HG02678 (cell line): ENCODE measurements around the gene IGSF9.
"Not testable (repeated sequence)": the region's sequence is repeated elsewhere in the genome, so short reads cannot be mapped to it uniquely, and the experiment has no call there.

Experiments used
- ATAC-seq: cut with Tn5 transposase; IDR thresholded peaks from one replicate; pipeline ENCODE4 v1.9.1; 2021; ENCODE audit warnings: mild to moderate bottlenecking, moderate library complexity; ENCODE audit not compliant: unreplicated experiment

The IGSF9 gene

DNA sequence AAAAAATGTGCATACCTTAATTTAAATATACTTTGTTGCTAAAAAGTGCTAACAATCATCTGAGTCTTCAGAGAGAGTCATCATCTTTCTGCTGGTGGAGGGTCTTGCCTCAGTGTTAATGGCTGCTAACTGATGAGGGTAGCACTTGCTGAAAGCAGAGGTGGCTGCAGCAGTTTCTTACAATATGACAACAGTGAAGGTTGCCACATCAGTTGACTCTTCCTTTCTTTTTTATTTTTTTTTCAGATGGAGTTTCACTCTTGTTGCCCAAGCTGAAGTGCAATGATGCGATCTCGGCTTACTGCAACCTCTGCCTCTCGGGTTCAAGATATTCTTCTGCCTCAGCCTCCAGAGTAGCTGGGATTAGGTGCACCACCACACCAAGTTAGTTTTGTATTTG is 42.9 kb downstream of the IGSF9 start:
- no peak for ATAC-seq

DNA sequence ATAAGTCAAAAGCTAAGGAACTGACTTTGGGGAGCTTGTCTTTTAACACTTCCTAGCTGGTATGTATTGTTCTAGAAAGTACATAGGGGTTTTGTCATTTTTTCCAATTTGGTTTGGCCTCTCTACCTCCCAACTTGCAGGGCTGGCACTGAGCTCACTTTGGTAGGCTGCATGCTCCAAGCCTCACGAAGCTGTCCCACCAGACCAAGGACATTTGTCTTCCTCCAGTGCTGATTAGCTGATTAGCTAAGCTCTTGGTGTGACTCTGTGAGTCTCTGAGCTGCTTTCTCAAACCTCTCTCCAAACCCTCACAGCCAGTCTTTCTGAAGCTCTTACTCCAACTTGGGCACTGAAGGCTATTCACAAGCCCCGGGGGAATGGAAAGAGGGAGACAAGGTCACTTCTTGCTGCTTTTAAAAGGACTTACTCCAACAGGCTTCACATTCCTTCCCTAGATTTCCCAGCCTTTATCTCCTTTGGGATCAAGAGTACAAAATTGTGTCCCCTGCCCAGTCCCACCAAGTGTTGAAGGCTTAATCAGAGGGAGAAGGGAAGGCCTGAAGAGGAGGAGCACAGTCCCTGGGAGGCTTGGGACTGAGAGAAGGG is 44.6 kb downstream of the IGSF9 start:
- ATAC-seq = no peak

DNA sequence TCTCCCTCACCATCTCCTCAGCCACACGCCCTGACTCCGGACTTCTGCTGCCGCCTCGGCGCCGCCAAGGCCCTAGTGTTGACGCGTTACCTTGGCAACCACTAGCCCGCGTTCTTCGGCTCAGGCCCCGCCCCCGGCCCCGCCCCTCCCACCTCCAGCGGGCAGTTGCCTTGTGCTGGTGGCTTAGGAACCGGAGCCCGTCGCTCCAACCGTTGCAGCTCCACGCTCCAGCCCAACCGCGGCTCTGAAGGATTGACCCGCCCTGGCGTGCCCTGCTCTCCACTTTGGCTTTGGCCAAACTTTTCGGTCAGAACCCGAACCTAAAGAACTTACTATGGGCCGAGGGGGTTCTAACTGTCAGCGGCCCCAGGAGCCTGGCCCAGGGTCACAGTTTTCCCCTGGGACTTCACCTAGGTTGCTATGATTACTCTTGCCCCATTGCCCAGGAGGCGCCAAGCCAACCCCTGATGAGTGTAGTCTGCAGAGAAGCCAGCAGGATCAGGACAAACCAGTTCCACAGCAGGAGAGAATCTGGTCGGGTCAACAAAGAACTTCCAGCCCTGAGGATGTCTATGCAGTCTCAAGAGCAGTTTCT is 45.2 kb downstream of the IGSF9 start, which contains the start of gene CFAP45:
CFAP45 (minus strand) TSS at position 80 of the 595 bp plus-strand sequence; CDS start at position 13, 67 bp downstream.
- ATAC-seq = no peak

DNA sequence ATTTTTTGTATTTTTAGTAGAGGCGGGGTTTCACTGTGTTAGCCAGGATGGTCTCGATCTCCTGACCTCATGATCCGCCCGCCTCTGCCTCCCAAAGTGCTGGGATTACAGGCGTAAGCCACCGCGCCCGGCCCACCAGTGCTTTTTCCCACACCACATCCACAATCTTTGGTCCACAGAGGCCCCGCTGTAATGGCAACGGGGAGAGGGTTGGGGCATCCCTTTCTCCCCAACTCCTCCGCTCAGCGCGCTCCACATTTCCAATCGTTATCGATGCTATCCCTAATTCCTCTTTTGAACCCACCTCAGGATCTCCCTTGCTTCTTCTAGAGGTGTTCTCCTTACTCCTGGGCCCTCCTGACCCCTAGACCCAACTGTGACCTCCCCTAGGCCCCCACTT is 45.8 kb downstream of the IGSF9 start:
- ATAC-seq = not testable (repeated sequence)

DNA sequence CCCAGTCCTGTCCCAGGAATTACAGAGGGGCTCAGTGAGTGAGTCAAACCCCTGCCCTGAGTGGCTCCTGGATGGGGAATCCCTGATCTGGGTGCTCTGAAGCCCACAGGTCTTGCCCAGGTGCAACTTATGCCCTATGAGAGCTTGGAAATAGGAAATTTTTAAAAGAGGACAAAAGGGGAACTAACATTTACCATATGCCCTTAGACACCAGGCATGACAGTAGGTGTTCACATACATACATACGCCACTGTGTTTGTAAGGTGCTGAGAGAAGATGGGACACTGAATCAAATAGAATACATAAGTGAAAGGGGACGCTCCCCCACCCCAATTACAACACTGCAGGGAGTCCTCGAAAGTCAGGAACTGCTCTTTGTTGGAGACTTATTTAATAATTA is 46.9 kb downstream of the IGSF9 start:
- ATAC-seq = no peak

DNA sequence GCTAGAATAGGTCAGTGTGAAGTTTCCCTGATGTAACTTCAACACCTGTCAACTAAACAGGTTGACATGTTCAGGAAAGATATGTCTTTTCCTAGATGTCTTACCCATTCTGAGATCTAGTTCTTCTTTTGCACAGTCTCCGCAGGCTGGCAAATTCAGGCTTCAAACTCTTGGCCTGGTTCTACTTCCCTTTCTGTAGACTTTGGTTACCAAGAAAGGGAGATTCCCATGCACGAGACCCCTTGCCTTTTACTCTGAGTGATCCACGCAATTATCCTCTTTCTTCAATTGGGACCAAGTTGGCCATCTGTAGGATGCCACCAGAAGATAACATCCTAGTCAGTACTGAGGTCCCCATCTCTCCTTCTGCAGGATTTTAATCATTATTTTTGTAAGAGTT is 47.5 kb downstream of the IGSF9 start:
- no peak for ATAC-seq

DNA sequence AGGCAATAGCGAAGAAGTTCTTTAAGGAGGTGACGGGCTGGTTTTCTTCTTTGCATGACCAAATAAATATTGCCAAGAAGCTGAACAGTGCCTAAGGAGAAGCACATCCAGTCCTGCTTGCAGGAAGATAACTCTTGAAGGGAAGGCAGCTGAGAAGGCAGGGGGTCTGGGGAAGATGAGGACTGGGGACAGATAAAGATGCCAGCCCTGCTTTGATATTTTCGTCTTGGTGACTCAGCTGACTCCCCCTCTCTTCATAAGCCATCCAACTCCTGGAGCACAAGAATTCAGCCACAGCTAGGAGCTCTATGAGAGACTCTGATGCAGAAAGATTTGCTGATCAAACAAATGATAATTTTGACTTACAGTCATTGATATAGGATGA is 48.9 kb downstream of the IGSF9 start:
- ATAC-seq = no peak

DNA sequence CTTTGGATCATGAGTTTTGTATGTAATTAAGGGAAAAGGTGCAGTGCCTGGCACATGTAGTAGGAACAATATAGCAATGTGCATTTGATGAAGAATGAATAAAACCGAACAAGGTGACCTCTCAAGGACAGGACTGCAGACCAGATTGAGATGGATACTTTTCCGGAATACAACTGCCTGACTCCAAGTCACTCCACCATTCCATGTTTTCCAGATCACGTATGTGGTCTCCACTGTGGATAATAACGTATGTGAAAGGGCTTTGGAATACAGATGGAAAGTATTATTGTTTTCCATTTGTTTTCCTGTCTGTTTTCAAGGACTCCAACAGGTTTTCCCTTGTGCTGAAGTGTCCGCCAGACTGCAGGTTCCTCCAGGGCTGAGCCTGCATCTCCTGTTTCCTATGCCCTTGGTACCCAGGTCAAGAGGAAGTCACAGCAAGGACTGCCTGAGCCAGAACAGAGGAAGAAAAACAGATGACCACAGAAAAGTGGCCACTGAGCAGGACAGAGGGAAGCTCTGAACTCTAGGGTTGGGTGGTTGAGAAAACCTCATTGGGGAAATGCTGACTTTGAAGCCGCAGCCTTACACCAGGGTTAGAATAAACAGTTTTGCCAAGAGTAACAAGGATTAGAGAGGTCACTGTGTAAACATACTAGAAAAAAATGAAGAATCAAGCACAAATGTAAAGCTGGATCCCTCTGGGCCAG is 49.4 kb downstream of the IGSF9 start:
- ATAC-seq = no peak

DNA sequence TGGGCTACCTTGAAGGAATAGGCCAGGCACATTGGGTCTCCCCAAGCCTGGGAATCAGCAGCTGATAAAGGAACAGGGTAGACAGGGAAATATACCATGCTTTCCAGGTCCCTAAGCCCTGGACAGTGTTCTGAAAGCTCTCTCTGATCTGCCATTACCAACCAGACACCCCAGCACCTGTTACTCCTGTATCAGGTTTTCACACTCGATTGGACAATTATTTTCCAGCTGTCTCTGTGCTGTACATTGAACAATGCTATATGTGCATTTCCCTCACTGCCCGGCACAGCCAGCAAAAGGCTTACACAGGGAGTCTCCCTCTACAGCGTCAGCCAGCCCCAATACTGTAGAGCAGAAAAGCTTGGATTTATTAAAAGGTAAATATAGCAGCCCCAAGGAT is 50.1 kb downstream of the IGSF9 start:
- ATAC-seq = no peak

DNA sequence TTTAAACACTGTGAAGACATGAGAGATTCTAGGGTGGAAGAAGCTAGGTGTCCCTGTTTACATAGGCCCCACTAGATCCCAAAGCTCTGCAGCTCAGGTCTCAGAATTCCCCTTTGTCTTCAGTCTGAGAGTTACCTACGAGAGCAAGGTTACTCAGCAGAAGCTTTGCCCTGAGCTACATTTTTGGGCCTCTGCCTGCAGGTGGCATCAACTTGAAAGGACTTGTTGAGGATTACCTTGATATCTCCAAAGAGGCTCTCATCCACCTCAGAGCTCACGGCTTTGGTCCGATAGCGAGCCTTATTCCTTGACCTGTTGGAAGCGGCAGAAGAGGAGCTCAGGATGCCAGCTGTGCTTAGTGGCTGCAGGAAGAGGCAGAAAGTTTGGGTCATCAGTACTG is 52.5 kb downstream of the IGSF9 start:
- ATAC-seq = no peak

DNA sequence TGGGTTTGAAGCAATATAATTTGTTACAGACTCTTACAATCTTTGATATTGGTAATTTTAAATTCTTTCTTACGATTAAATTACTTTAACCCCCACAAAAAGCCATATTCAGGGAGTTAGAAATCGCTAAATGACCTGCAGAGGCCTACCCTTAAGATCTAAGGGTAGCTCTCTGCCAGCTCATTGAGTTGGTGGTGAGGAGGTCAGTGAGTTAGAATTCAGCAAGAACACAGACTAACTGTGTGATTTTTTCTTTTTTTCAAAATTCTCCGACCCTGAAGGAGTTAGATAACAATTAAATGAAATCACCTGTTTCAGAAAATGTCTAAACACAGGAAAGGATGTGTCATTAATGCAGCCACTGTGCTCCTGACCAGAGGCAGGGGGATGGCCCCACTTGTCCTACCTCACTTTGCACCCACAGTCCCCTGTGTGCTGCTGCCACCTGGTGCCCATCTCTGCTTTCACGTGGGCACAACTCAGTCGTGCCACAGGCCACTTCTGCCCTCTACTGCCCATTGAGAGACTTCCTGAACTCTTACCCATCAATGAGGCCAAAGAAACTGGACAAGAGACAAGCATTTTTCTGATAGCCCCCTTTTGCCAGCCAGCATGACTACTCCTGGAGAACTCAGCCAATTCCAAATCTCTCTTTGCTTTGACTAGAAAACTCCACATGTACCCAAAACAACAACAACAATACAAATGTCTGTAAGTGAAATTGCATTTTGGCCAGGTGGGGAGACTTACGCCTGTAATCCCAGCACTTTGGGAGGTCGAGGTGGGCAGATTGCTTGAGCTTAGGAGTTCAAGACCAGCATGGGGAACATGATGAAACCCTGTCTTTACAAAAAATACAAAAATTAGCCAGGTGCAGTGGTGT is 53.9 kb downstream of the IGSF9 start:
- ATAC-seq = peak; percentile 81

DNA sequence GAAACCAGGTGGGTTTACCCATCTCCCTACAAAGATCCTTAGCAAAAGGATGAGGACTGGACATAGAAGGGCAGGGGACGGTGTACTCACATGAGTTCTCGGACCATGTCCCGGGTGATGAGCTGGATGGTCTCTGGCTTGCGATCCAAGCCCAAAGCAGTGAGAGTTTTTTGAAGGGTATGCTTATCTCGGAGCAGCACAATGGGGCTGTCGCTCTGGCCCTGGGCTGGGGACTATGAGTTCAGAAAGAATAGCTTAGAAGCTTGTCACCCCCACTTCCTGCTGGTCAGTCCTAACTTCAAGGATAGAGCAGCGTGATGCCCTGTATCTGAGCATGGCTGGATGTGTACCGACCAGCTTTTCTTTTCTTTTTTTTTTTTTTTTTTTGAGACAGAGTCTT is 55.0 kb downstream of the IGSF9 start:
- no peak for ATAC-seq

DNA sequence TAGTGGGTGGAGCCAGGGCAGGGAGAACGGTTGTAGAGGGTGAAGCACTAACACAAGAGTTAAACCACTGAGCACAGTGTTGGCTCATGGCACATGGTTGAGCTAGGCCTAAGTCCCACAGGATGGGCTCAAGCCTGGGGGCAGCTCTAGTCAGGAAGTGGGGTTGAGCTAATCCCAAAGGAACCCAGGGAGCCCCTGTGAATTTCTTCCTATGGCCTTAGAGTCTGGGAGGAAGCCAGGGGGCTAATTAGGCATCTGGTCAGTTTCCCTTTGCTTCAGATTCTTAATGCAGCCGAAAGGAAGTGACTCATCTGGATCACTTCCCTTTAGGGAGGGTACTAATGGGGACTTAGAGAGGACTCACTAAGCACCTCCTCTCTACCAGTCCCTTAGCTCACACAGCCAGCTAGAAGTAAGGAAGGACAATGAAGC is 55.6 kb downstream of the IGSF9 start:
- peak; percentile 88 for ATAC-seq

DNA sequence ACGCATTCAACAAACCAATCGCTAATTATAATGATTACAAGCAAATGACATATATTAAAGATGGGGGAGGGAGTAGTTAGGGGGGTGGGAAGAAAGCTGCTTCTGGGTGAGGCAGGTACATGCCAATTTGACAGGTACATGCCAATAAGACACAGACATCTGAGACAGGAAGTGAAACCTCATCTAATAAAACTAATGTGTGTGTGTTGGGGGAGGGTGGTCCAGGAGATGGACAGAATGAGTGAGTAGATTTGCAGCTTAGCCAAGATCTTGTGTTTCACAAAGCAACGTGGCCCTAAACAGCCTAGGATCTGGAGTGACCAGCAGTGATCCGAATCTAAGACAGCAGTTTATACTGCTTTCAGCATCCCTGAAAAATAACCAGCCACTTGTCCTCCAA is 56.2 kb downstream of the IGSF9 start:
- no peak for ATAC-seq

DNA sequence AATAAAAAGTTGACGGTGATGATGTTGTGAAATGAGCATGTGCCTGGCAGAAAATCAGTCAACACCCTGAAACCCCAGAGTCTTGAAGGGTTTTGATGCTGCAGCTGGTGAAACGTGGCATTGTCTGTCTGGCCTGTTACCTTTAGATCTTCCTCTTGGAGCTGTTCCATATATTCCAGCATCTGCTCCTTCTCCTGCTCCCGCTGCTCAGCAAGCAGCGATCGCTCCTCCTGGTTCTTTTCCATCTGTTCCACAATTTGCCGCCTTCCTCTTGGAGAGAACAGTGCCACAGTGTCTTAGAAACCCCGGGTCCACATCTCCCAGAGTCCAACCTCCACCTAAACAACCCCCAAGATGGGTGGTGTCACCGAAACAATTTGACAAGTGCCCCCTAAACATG is 61.1 kb downstream of the IGSF9 start:
- ATAC-seq = no peak

DNA sequence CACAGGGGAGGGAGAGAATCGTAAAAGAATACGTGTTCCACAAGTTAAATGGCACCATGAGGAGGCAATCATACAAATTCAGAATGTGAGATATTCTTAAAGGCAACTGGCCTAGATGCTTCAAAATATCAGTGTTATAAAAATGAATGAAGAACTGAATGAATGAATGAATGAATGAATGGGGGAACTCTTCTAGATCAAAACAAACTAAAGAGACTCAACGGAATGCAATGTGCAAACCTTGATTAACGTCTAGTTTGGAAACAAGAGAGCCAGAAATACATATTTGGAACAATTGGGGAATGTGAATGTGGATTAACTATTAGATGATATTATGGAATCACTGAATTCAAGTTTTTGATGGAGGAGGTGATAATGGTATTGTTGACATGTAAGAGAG is 62.3 kb downstream of the IGSF9 start:
- no peak for ATAC-seq

DNA sequence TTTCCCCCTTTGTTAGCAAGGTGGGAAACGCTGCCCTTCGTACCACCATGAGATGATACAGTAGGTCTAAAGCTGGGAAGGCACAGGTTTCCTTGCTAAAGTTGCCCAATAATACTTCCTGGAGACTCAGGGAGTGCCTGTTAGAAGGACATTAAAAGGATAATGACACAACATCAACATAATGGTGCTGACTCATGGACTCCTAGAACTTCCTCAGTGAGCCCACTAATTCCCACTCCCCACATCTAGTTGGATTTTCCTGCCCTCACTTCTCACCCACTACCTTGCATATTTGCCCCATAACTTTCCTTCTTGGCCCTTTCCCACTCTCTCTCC is 62.9 kb downstream of the IGSF9 start:
- ATAC-seq = no peak

DNA sequence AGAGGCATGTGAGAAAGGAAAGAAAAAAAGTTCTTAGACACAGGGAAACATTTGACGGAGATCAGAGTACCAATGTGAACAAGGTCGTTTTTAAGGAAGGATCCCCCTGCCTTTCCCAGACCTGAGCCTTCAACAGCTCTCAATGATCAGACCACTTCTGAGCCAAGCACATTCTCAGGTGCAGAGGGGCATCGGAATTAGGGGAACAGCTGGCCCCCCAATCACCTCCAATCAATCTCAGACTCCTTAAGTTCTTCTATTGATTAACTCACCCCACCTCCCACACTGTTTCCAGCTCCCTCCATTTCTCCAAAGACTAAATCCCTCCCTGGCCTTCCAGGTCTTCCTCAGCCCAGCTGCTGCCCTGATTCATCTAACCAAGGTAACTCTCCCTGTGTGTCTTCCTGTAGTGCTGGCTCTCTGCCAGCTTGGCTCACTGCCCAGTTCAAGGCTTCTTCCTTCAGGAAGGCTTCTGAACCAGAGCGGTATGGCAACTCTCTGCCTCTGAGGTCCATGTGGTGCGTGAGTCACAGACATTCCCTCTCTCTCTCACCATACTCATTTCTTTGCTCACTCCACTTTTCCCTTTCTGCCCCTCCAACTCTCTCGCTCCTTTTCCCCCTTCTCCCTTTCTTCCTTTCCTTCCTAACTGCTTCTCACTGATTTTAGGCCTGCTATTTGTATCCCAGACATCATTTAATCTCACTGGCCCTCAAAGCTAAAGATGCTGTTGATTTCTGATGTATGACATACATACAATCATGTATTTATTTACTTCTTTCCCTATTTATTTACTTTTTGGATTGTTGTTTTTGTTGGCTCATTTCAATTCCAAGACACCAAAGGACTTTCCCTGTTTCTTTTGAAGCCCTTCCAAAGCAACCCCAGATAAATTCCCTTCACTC is 63.5 kb downstream of the IGSF9 start:
- ATAC-seq = no peak

DNA sequence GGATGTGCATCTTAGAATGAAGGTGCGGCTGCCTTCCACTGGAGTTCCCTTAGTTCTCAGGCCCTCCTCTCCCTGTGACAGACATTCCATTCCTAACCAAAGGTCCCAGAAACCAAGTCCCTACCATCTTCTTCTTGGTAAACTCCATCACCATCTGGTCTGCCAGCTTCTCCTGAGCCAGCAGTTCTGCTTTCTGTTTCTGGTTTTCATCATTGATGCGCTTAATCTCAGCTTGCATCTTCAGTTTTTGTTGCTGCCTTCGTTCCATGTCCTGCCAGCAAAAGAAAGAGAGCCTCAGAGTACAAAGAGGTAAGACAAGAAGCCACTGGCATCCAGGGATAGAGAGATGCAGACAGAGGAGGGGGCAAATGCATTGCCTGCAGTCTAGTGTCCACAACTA is 65.0 kb downstream of the IGSF9 start:
- no peak for ATAC-seq

DNA sequence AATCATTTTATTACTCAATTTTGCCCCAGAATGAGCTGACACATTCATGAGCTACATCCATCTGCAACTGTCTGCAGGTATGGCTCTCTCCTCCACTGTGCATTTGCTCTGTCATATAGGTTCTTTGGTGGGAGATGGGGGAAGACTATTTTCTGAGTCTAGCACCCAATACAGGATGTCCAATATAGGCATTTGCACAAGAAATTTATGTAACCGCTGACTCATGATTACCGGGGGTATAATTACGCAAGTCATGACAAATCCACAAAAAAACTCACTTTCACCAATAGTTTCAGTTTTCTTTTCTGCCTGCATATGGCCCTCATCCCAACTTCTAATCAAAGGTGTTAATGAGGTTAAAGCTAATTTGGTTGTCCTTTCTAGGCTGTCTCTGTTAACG is 65.4 kb downstream of the IGSF9 start:
- ATAC-seq = no peak

DNA sequence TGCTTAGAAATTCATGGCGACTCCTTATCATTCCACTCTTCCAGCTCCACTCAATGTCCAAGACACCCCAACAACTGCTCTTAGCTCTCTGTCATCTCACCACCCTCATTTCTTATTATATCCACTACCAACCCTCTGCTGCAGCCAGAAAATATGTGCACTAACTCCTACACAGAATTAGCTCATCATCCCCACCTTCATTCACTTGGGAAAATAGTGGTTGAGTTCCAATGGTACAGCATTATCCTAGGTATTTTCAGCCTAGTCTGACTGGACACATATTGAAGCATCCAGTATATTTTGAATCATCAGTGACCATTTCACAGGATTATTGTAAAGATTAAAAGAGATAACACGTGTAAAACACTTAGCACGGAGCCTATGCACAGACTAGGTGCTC is 66.3 kb downstream of the IGSF9 start:
- ATAC-seq = no peak
